H1 (cell line): Measurements from ENCODE around the gene SMARCAL1. TPM values are rescaled to one million over a fixed set of nuclear protein-coding genes. Genes with fewer than 3 reads are reported as not detected.

Experiments used
- CTCF ChIA-PET: fragments of 300-600 bp; sonication (Branson Sonifier 250); formaldehyde crosslinking; loops from one replicate; lab custom pipeline; 2021; ENCODE audit not compliant: partially characterized antibody; lab: Charles Lee
- POLR2A ChIA-PET: fragments of 300-600 bp; sonication (Branson Sonifier 250); formaldehyde crosslinking; loops from one replicate; lab custom pipeline; 2021; ENCODE audit warnings: inconsistent platforms; ENCODE audit not compliant: partially characterized antibody; lab: Charles Lee
- DNase-seq, 2 experiments: peaks; one replicate each; pipeline versions ENCODE4 v3.0.0 to v3.0.0-alpha.2; 2010 to 2022; ENCODE audit warnings: low spot score in 2 of 2, low read depth in 1 of 2, mixed read lengths in 1 of 2
- FAIRE-seq: peaks from 2 replicates; lab custom pipeline; 2011; peaks lifted over from hg19 to GRCh38; lab: Jason Lieb, UNC
- H2AFZ ChIP-seq: 2 replicates; pipeline ENCODE4 v1.8.1; 2012; ENCODE audit warnings: low read length, inconsistent platforms
- H2AK5ac ChIP-seq: 2 replicates; pipeline ENCODE4 v1.6.1; 2013; ENCODE audit warnings: low read depth, low read length
- H2BK120ac ChIP-seq: replicated peaks from 2 replicates; pipeline ENCODE3; 2013; ENCODE audit warnings: low read depth, low read length, inconsistent platforms
- H2BK12ac ChIP-seq: 2 replicates; pipeline ENCODE4 v1.6.1; 2013; ENCODE audit warnings: low read depth, low read length
- H2BK15ac ChIP-seq: 2 replicates; pipeline ENCODE4 v1.6.1; 2013; ENCODE audit warnings: low read length
- H2BK20ac ChIP-seq: 2 replicates; pipeline ENCODE4 v1.6.1; 2013; ENCODE audit warnings: low read length
- H2BK5ac ChIP-seq: 2 replicates; pipeline ENCODE4 v1.6.1; 2013; ENCODE audit warnings: low read depth, low read length
- H3K14ac ChIP-seq: 2 replicates; pipeline ENCODE4 v1.6.1; 2013; ENCODE audit warnings: inconsistent platforms; ENCODE audit not compliant: insufficient read length
- H3K18ac ChIP-seq: 2 replicates; pipeline ENCODE4 v1.6.1; 2013; ENCODE audit warnings: low read length; ENCODE audit errors: extremely low read depth
- H3K23ac ChIP-seq: 2 replicates; pipeline ENCODE4 v1.6.1; 2013; ENCODE audit warnings: inconsistent platforms; ENCODE audit not compliant: insufficient read length
- H3K23me2 ChIP-seq: 2 replicates; pipeline ENCODE4 v1.6.1; 2013; ENCODE audit warnings: low read depth, low read length
- H3K27ac ChIP-seq: 2 replicates; pipeline ENCODE4 v1.6.1; 2011; ENCODE audit warnings: low read depth, low read length, inconsistent platforms
- H3K27me3 ChIP-seq, 4 experiments: replicated peaks in 1 of 4; 1 replicate in 1 of 4; 2 replicates in 3 of 4; pipeline versions ENCODE4 v1.6.1 to v1.8.1; 2011 to 2013; ENCODE audit warnings: low read length in 3 of 4, mild to moderate bottlenecking in 3 of 4, inconsistent platforms in 2 of 4, mixed read lengths in 2 of 4, moderate library complexity in 1 of 4; ENCODE audit not compliant: control insufficient read depth in 3 of 4, insufficient read depth in 3 of 4; ENCODE audit errors: extremely low read depth in 1 of 4
- H3K36me3 ChIP-seq, 4 experiments: 2 replicates each; pipeline versions ENCODE4 v1.6.1 to v1.8.1; 2011 to 2013; ENCODE audit warnings: mild to moderate bottlenecking in 4 of 4, low read length in 3 of 4, moderate library complexity in 2 of 4, control low read depth in 1 of 4, inconsistent platforms in 1 of 4; ENCODE audit not compliant: insufficient read depth in 4 of 4, control insufficient read depth in 2 of 4
- H3K4ac ChIP-seq: replicated peaks from 2 replicates; pipeline ENCODE3; 2013; ENCODE audit warnings: low read length, low read depth, mixed read lengths, inconsistent platforms; ENCODE audit not compliant: insufficient read length
- H3K4me1 ChIP-seq, 4 experiments: replicated peaks in 1 of 4; 1 replicate in 1 of 4; 2 replicates in 3 of 4; pipeline versions ENCODE4 v1.6.1 to v1.8.1; 2011 to 2013; ENCODE audit warnings: low read length in 3 of 4, inconsistent platforms in 2 of 4, mixed read lengths in 1 of 4; ENCODE audit not compliant: insufficient read depth in 4 of 4, control insufficient read depth in 3 of 4
- H3K4me2 ChIP-seq, 2 experiments: 2 replicates each; pipeline versions ENCODE4 v1.6.1 to v1.8.1; 2011 to 2013; ENCODE audit warnings: low read depth in 2 of 2, low read length in 2 of 2, control low read depth in 1 of 2, inconsistent platforms in 1 of 2, mild to moderate bottlenecking in 1 of 2; ENCODE audit not compliant: insufficient read depth in 1 of 2
- H3K4me3 ChIP-seq, 4 experiments: fragments of 200-600, 300-600 bp in 1 of 4; sonication (generic), shearing (Covaris generic), sonication (Bioruptor Twin) in 1 of 4; 2 replicates each; pipeline versions ENCODE4 v1.5.1 to v1.8.1; 2011 to 2016; ENCODE audit warnings: low read length in 4 of 4, low read depth in 3 of 4, control low read depth in 2 of 4, inconsistent platforms in 2 of 4, mild to moderate bottlenecking in 2 of 4, mixed read lengths in 1 of 4, moderate library complexity in 1 of 4; ENCODE audit not compliant: insufficient read depth in 2 of 4; ENCODE audit errors: extremely low read depth in 1 of 4
- H3K56ac ChIP-seq: replicated peaks from 2 replicates; pipeline ENCODE3; 2013; ENCODE audit warnings: low read depth, mild to moderate bottlenecking, mixed read lengths, low read length, inconsistent platforms; ENCODE audit not compliant: insufficient read length
- H3K79me1 ChIP-seq: 2 replicates; pipeline ENCODE4 v1.6.1; 2013; ENCODE audit warnings: low read depth, low read length, control low read depth
- H3K79me2 ChIP-seq, 2 experiments: 2 replicates each; pipeline versions ENCODE4 v1.6.1 to v1.8.1; 2012 to 2013; ENCODE audit warnings: low read length in 2 of 2, mild to moderate bottlenecking in 2 of 2, inconsistent platforms in 1 of 2; ENCODE audit not compliant: insufficient read depth in 2 of 2, control insufficient read depth in 1 of 2
- H3K9ac ChIP-seq, 4 experiments: replicated peaks in 1 of 4; 1 replicate in 1 of 4; 2 replicates in 3 of 4; pipeline versions ENCODE4 v1.6.1 to v1.8.1; 2011 to 2013; ENCODE audit warnings: low read depth in 3 of 4, low read length in 3 of 4, control low read depth in 2 of 4, mild to moderate bottlenecking in 2 of 4, moderate library complexity in 2 of 4, inconsistent platforms in 1 of 4; ENCODE audit errors: extremely low read depth in 1 of 4
- H3K9me3 ChIP-seq, 2 experiments: 2 replicates each; pipeline versions ENCODE4 v1.6.1 to v1.8.1; 2012 to 2013; ENCODE audit warnings: mild to moderate bottlenecking in 2 of 2, moderate library complexity in 2 of 2, control low read depth in 1 of 2, inconsistent platforms in 1 of 2, low read depth in 1 of 2, low read length in 1 of 2, mixed read lengths in 1 of 2; ENCODE audit not compliant: insufficient read depth in 2 of 2
- H4K20me1 ChIP-seq, 2 experiments: replicated peaks in 1 of 2; 2 replicates each; pipeline versions ENCODE3 to v1.8.1; 2011 to 2013; ENCODE audit warnings: inconsistent platforms in 2 of 2, low read length in 2 of 2, mild to moderate bottlenecking in 1 of 2; ENCODE audit not compliant: insufficient read depth in 2 of 2, control insufficient read depth in 1 of 2
- H4K5ac ChIP-seq: 2 replicates; pipeline ENCODE4 v1.6.1; 2013; ENCODE audit warnings: low read length, low read depth, mixed read lengths, inconsistent platforms; ENCODE audit not compliant: insufficient read length
- H4K8ac ChIP-seq: 2 replicates; pipeline ENCODE4 v1.8.0; 2013; ENCODE audit warnings: mild to moderate bottlenecking, moderate library complexity, low read length, inconsistent platforms; ENCODE audit not compliant: insufficient read depth; ENCODE audit errors: extremely low read depth
- H4K91ac ChIP-seq: replicated peaks from 2 replicates; pipeline ENCODE3; 2013; ENCODE audit warnings: low read length, mixed read lengths, inconsistent platforms; ENCODE audit not compliant: insufficient read length
- EZH2 ChIP-seq: fragments of 200-600 bp; sonication (generic); IDR thresholded peaks from 2 replicates; pipeline ENCODE4 v1.7.1; 2012; ENCODE audit warnings: low read depth, mild to moderate bottlenecking, moderate library complexity, low read length, inconsistent platforms; ENCODE audit not compliant: severe bottlenecking
- GTF2F1 ChIP-seq: IDR thresholded peaks from 2 replicates; pipeline ENCODE4 v1.6.1; 2012; ENCODE audit warnings: low read depth, low read length, improper control_type of control experiment, borderline replicate concordance
- MAFK ChIP-seq: IDR thresholded peaks from 2 replicates; pipeline ENCODE4 v1.6.1; 2012; ENCODE audit warnings: low read depth, mild to moderate bottlenecking, improper control_type of control experiment, low read length
- NANOG ChIP-seq: IDR thresholded peaks from 2 replicates; pipeline ENCODE4 v1.6.1; 2011; ENCODE audit warnings: low read length, low read depth, mild to moderate bottlenecking, inconsistent platforms; ENCODE audit not compliant: insufficient read depth, poor library complexity, severe bottlenecking
- PHF8 ChIP-seq: fragments of 200-600 bp; sonication (generic); conservative IDR thresholded peaks from 2 replicates; pipeline ENCODE4 v1.7.1; 2012; ENCODE audit warnings: low read depth, mild to moderate bottlenecking, inconsistent platforms, low read length, moderate library complexity
- RFX5 ChIP-seq: IDR thresholded peaks from 2 replicates; pipeline ENCODE4 v1.6.1; 2011; ENCODE audit warnings: low read depth, low read length, improper control_type of control experiment, borderline replicate concordance
- WGBS, 2 experiments: shearing (Covaris generic) in 1 of 2; methylation state at CpG; one replicate each; pipeline versions ENCODE4 v1.1.6 to v1.1.7; 2013 to 2015; ENCODE audit warnings: low lambda C conversion rate in 2 of 2, mixed read lengths in 2 of 2, inconsistent platforms in 1 of 2, low coverage in 1 of 2, missing lambda C conversion rate in 1 of 2; ENCODE audit not compliant: insufficient replicate concordance in 2 of 2, insufficient coverage in 1 of 2, insufficient read length in 1 of 2; ENCODE audit errors: extremely low coverage in 1 of 2, missing lambda C conversion rate in 1 of 2; 5-methylcytosine and 5-hydroxymethylcytosine counted together
- polyA plus RNA-seq, 7 experiments: library from polyadenylated mRNA; depleted of rRNA in 3 of 7; stranded (reverse) in 5 of 7; unstranded in 2 of 7; fragments of >200 nt in 5 of 7; fragments of 200-250 nt in 2 of 7; gene quantifications; 1 replicate in 5 of 7; 2 replicates in 1 of 7; 4 replicates in 1 of 7; pipeline versions ENCODE4 v1.2.1 to v1.2.3, GENCODE V29; 2011 to 2013; ENCODE audit warnings: missing spikeins in 2 of 7, mixed read lengths in 2 of 7
- total RNA-seq: library from RNA; stranded (reverse); fragmentation: NEBNext Ultra II Directional; extraction: Animal tissue kit (Norgen Biotek cat#: 25700); gene quantifications from 2 replicates; pipeline ENCODE4 v1.2.1, GENCODE V29; 2021

SMARCAL1 gene
- total and polyA plus RNA-seq, 2 of the 8 experiments (the other 6 are each of a cell fraction or from before 2014, with no cell fraction given): 17.6 to 17.9 TPM

- Histone ChIP-seq H3K79me1 (no peaks in the 10 kb centered on the region), H3K4ac (no peak overlapping the region), H2BK15ac (no peak overlapping the region), H3K9ac (no peak overlapping the region), H3K79me2 (no peaks in the 10 kb centered on the region), H3K9me3 (no peaks in the 10 kb centered on the region), H3K4me2 (no peak overlapping the region), H2BK12ac (no peak overlapping the region), H4K91ac (no peak overlapping the region), H3K23ac (no peak overlapping the region), H4K20me1 (no peaks in the 10 kb centered on the region), H3K27me3 (no peaks in the 10 kb centered on the region; a peak in 1 of 7 replicates), H3K56ac (no peak overlapping the region), H2AK5ac (no peak overlapping the region), H4K8ac (no peak overlapping the region), H2BK20ac (no peak overlapping the region), H3K23me2 (no peaks in the 10 kb centered on the region), H2BK120ac (no peak overlapping the region), H3K27ac (no peak overlapping the region), H2BK5ac (no peak overlapping the region), H3K4me3 (no peak overlapping the region), H3K18ac (no peak overlapping the region), H4K5ac (no peak overlapping the region), H3K4me1 (no peaks in the 10 kb centered on the region), H3K36me3 (peaks cover 0 to 6% (median 1%) of the 10 kb centered on the region in 4 experiments; a peak in 2 of 8 replicates), H2AFZ (no peak overlapping the region), H3K14ac (no peak overlapping the region)
- TF ChIP-seq NANOG: no peak
- no peak for TF ChIP-seq PHF8
- TF ChIP-seq GTF2F1: no peak
- TF ChIP-seq MAFK: no peak
- no peak for TF ChIP-seq RFX5
- TF ChIP-seq EZH2: no peak
- 96% methylated on average over 3 of the region's 3 CpGs; no CpG with 5 or more reads in 1 of the 2 experiments for WGBS, 2 experiments
- DNase-seq (no peak), FAIRE-seq (no peak)
- ChIA-PET CTCF (interaction anchor here (2.3 kb wide), 1 partner anchor 80 kb away, joined by 5 read pairs; no protein-coding TSS in a partner anchor), POLR2A (interaction anchor here (1.4 to 7.0 kb wide), 3 partner anchors 14 to 132 kb away, joined by 3 to 65 read pairs (median 4); partner anchors contain the start of gene RPL37A)
Measured at GRCh38 chr2:216485237-216485636, 73.0 kb downstream of the SMARCAL1 start.
